Rectal smooth muscle tissue (tissue), 1 donor: Measurements from ENCODE around the gene ZNF487.
"Not testable (repeated sequence)": the region's sequence is repeated elsewhere in the genome, so short reads cannot be mapped to it uniquely, and the experiment has no call there.

ENCODE experiments used
- H3K27ac ChIP-seq: one replicate; pipeline ENCODE4 v1.7.0; 2013; ENCODE audit warnings: low read depth, low read length, inconsistent platforms
- H3K27me3 ChIP-seq: one replicate; pipeline ENCODE4 v1.7.0; 2013; ENCODE audit warnings: low read length; ENCODE audit not compliant: control insufficient read depth, insufficient read depth
- H3K36me3 ChIP-seq: one replicate; pipeline ENCODE4 v1.7.0; 2013; ENCODE audit warnings: low read length; ENCODE audit not compliant: control insufficient read depth, insufficient read depth
- H3K4me1 ChIP-seq: one replicate; pipeline ENCODE4 v1.7.0; 2013; ENCODE audit warnings: low read length; ENCODE audit not compliant: control insufficient read depth, insufficient read depth
- H3K4me3 ChIP-seq: one replicate; pipeline ENCODE4 v1.7.0; 2013; ENCODE audit warnings: low read length
- H3K9ac ChIP-seq: one replicate; pipeline ENCODE4 v1.7.0; 2013; ENCODE audit warnings: low read length

The ZNF487 gene

GRCh38 chr10:43454025-43454424, 17.1 kb downstream of the ZNF487 start:
- H3K4me1 ChIP-seq, H3K4me3 ChIP-seq, H3K9ac ChIP-seq, H3K27ac ChIP-seq, H3K36me3 ChIP-seq, H3K27me3 ChIP-seq: not testable (repeated sequence)

GRCh38 chr10:43456561-43456960, 19.6 kb downstream of the ZNF487 start:
- H3K27me3 ChIP-seq, H3K9ac ChIP-seq, H3K36me3 ChIP-seq, H3K4me1 ChIP-seq, H3K4me3 ChIP-seq: not testable (repeated sequence)
- peak overlapping the region; percentile 92 for H3K27ac ChIP-seq

- H3K36me3 ChIP-seq, result no peaks in the 10 kb centered on the region
- H3K27ac ChIP-seq, result no peak overlapping the region
- H3K9ac ChIP-seq, result no peak overlapping the region
- H3K27me3 ChIP-seq, result no peaks in the 10 kb centered on the region
- peaks cover 6% of the 10 kb centered on the region for H3K4me1 ChIP-seq
- H3K4me3 ChIP-seq, result no peak overlapping the region
These were observed 21.3 kb downstream of the ZNF487 start for GRCh38 chr10:43458227-43458626.

GRCh38 chr10:43461950-43462349, 25.0 kb downstream of the ZNF487 start:
- no peaks in the 10 kb centered on the region for H3K36me3 ChIP-seq
- no peaks in the 10 kb centered on the region for H3K27me3 ChIP-seq
- no peaks in the 10 kb centered on the region for H3K4me1 ChIP-seq
- no peak overlapping the region for H3K9ac ChIP-seq
- H3K4me3 ChIP-seq, result peak overlapping the region; percentile 19
- H3K27ac ChIP-seq, result no peak overlapping the region

GRCh38 chr10:43465086-43465735, 28.3 kb downstream of the ZNF487 start:
- not testable (repeated sequence) for H3K36me3 ChIP-seq, H3K9ac ChIP-seq, H3K4me3 ChIP-seq, H3K27ac ChIP-seq, H3K4me1 ChIP-seq, H3K27me3 ChIP-seq

GRCh38 chr10:43465736-43466120, 28.8 kb downstream of the ZNF487 start:
- H3K36me3 ChIP-seq, H3K4me1 ChIP-seq, H3K9ac ChIP-seq, H3K27ac ChIP-seq, H3K4me3 ChIP-seq, H3K27me3 ChIP-seq: not testable (repeated sequence)

- Histone ChIP-seq H3K4me1 (no peaks in the 10 kb centered on the region), H3K36me3 (no peaks in the 10 kb centered on the region), H3K9ac (no peak overlapping the region), H3K4me3 (no peak overlapping the region), H3K27me3 (no peaks in the 10 kb centered on the region), H3K27ac (no peak overlapping the region)
These were observed 34.2 kb downstream of the ZNF487 start for GRCh38 chr10:43471146-43471545.

GRCh38 chr10:43471935-43472720, 35.2 kb downstream of the ZNF487 start:
- Histone ChIP-seq H3K4me3 (no peak overlapping the region), H3K9ac (no peak overlapping the region), H3K27me3 (no peaks in the 10 kb centered on the region), H3K36me3 (no peaks in the 10 kb centered on the region), H3K4me1 (no peaks in the 10 kb centered on the region), H3K27ac (no peak overlapping the region)

- Histone ChIP-seq H3K9ac (no peak overlapping the region), H3K4me3 (no peak overlapping the region), H3K36me3 (no peaks in the 10 kb centered on the region), H3K4me1 (no peaks in the 10 kb centered on the region), H3K27ac (no peak overlapping the region), H3K27me3 (no peaks in the 10 kb centered on the region)
These were observed 42.4 kb downstream of the ZNF487 start for GRCh38 chr10:43479275-43479674.

GRCh38 chr10:43482319-43483078, 45.6 kb downstream of the ZNF487 start:
- Histone ChIP-seq H3K9ac (no peak overlapping the region), H3K27me3 (no peaks in the 10 kb centered on the region), H3K4me3 (no peak overlapping the region), H3K4me1 (no peaks in the 10 kb centered on the region), H3K36me3 (no peaks in the 10 kb centered on the region), H3K27ac (no peak overlapping the region)

GRCh38 chr10:43491855-43492254, 54.9 kb downstream of the ZNF487 start:
- H3K4me1 ChIP-seq, result no peaks in the 10 kb centered on the region
- H3K27me3 ChIP-seq, result no peaks in the 10 kb centered on the region

GRCh38 chr10:43502931-43503330, 66.0 kb downstream of the ZNF487 start:
- no peak overlapping the region for H3K4me3 ChIP-seq
- no peaks in the 10 kb centered on the region for H3K36me3 ChIP-seq
- H3K9ac ChIP-seq, result no peak overlapping the region
- H3K27me3 ChIP-seq, result no peaks in the 10 kb centered on the region
- no peaks in the 10 kb centered on the region for H3K4me1 ChIP-seq
- no peak overlapping the region for H3K27ac ChIP-seq

More at GRCh38 chr10:43491855-43492254, 54.9 kb downstream of the ZNF487 start:
- H3K27ac ChIP-seq, result no peak overlapping the region
- H3K36me3 ChIP-seq, result no peaks in the 10 kb centered on the region
- H3K4me3 ChIP-seq, result no peak overlapping the region
- H3K9ac ChIP-seq, result no peak overlapping the region
